ENCODE data around the gene TXNDC11.

Gene TXNDC11

DNA sequence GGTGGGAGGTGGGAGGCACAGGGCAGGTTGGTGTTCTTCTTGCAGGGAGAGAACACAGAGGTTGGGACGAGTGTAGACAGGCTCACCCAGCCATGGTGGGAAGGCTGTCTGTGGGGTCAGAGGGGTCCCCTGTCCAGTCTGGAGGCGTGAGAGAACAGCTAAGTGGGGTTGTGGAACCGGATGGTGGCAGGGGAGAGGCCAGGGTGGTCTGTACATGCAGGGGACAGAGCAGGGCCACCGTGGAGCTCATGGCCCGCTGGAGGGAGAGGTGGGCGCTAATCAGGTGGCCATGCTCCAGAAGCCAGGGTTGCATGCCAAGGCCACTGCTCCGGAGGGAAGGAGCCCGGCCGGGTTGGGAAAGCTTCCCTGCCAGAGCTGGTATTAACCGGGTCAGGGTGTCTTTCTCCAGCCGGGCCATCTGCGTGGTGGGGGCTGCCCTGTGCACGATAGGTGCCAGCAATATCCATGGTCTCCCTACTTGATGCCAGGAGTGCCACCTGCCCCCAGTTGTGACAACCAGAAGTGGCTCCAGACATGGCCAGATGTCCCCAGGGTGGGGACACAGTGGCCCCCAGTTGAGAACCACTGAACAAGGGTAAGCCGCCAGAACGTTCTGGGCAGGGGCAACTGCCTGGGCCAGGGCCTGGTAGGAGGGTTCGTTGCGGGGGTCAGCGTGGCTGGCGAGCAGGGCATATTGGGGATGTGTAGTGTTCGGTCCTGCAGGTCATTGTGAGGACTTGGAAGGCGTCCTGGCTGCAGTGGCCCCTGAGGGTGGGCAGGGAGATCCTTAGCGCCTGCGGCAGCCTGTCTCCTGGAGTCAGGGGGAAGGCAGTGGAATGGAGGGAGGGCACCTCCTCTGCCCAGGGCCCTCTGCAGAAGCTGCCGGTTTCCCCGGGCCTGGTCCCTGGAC lies 69.3 kb downstream of the TXNDC11 start:
- no peak for DNase-seq

DNA sequence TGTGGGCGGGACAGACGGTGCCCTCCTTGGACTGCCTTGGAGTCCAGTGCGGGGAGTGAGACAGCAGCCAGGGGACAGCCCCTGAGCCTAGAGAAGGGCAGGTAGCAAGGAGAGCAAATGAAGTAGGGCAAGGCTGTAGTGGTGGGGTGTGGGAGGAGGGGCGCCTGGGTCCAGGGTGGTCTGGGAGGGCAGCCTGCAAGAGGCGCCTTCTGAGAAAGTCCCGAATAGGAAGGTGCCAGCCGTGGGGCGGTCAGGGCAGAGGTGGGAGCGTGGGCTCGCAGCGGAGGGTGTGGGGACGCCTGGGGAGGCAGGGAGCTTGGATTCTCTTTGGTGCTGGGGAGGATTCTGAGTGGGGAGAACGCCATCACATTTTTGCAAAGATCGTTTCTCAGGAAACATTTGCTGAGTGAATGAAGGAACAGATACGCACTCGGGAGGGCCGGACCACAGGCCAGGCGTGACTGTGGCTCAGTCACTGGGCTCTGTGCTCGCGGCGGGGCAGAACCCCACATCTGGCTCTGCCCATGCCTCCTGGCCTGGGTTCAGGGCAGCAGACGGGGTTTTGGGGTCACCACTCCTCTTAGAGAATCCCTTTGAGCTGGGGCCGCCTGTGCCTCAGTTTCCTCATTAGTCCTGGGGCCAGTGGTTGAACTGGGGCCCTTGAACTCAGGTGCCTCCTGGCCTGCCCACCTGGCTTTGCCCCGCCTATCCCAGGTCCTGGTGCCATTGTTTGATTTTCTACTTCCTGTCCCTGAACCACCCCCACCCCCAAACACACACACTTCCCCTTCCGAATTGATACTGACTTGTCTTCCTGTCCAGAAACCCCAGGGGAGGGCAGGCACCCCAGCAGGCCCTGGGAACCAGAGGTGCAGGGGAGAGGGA lies 70.2 kb downstream of the TXNDC11 start:
- no peak for DNase-seq

DNA sequence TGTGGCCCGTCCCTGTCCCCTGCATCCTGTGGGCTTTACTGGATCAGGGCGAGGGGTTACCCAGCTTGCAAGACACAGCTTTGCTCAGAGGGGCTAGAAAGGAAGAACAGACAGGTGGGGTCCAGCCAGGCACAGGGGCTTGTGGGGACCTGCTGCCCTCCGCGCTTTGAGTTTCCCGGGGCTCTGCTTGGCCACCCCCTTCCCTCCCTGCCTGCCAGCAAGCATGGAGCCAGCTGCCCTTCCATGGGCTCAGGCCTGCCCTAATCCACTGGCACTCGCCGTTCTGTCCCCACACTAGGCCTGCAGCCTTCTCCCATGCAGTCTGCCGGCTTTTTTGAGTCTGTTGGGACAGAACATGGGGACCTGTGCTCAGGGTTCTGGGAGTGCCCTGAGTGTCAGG lies 71.0 kb downstream of the TXNDC11 start:
- no peak for DNase-seq

DNA sequence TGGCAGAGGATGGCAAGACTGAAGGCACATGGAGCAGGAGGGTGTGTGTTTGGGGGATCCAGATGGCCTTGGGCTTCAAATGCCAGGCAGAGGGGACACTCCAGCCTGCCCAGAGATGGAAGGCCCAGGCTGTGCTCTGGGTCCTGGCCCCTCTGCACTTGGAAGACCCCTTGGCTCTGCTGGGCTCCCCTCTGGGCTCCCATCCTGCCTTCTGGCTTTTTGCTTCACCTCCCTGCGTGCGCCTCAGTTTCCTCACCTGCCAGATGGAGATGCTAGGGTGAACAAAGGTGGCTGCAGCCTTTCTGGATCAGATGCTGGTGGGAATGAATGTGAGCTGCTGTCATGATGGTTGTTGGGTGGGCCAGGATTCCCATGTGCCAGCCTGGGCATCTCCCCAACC lies 71.4 kb downstream of the TXNDC11 start:
- no peak for DNase-seq

DNA sequence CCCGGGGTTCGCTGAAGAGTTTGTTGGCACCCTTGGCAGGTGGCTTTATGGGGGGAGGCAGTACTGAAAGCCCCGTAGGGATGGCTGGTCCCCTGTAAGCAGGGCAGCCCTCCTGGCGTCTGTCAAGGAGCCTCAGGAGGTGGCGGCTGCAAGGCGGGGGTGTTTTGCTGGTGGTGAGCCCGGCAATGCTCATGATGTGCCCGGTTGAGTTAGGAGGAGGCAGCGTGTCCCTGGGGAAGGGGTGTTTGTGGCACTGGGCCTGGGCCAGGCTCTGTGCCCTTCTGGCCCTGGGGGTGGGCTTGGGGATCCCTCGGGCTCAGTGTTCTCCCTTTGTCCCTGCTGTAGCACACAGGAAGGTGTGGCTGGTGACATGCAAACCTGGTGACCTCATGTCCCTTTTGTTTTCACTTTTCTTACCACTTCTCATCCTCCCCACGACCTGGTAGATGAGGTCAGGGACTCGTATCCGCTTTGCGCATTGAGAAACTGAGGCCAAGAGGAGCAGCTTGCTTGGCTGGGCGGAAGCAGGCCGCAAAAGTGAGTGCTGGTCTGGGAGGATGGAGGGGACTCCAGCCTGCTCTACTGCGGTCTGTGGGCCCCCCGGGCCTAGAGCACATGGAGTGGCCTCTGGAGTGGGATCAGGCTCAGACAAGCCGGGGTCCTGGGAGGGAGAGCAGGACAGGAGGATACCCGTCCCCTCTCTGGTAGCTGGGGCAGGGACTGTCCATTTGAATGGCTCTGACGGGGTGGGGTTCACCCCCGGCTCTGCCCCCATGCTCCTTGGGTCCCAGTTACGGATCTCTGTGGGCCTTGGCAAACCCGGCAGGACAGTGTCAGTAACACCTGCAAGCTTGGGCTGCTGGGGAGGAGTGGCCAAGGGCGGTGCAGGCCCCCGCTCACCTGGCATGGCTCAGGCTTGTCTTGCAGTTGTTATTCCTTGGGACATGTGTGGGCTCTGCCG lies 72.2 kb downstream of the TXNDC11 start:
- DNase-seq, result no peak

DNA sequence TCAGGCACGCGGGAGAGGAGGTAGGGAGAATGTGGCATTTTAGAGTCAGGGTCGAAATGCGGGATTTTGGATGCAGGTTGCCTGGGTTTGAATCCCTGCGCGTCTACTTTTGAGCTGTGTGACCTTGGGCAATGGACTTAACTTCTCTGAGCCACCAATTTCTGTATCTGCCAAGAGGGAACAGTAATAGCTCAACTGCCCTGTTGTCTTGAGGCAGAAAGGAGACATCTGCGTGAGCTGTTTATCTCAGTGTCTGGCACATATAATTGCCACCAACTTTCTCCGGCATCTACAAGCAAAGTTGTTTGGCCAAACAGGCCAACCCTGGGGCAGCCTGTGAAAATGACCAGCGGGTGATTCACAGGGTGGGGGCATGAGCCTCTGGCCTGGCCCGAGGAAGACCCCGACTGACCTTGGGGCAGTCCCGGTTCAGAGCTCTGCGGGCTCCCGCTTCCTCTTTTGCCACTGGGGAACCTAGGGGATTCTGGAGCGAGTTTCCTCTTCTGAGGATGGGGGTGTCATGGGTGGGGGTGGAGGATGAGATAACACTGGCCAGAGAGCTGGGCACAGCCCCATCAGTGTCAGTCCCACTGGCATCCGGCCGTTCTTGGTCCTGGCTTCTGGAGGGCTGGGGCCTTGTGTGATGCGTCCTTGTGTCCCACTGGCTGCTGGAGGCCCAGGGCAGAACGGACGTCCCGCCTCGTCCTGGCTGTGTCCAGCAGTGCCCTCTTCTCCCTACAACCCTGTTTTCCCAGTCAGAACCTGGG lies 73.1 kb downstream of the TXNDC11 start:
- DNase-seq, result no peak

DNA sequence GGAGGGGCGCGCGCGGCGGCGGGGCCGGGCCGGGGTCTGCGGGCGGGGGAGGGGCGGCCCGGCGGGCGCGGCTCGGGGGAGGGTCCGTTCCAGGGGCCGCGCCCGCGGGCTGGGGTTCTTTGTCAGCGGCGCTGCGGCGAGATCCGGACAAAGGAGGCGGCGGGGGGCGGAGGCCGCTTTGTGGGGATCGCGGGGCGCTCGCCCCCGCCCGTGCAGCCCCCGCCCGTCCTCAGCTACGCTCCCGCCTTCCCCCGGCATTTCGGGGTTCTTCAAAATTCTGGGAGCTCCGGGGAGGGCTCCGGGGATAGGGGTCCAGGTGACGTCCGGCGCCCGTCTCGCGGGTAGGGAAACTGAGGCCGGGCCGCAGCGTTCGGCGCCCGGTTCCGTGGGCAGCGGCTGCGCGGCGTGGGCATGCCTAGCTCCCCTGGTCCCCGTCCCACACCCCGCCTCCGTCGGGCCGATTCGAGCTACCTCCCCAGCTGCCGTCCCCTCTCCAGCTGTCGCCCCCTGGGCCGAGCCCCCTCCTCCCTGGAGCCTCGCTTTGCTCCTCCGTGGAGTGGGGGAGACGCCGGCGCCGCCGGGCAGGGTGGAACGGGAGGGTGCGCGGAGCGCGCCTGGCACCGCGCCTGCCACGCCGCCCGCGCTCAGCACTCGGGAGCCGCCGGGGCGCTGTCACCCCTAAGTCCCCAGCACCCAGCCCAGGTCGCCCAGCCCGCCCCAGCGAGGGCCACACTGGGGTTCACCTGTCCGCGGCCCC lies 73.9 kb downstream of the TXNDC11 start:
- DNase-seq, result no peak

DNA sequence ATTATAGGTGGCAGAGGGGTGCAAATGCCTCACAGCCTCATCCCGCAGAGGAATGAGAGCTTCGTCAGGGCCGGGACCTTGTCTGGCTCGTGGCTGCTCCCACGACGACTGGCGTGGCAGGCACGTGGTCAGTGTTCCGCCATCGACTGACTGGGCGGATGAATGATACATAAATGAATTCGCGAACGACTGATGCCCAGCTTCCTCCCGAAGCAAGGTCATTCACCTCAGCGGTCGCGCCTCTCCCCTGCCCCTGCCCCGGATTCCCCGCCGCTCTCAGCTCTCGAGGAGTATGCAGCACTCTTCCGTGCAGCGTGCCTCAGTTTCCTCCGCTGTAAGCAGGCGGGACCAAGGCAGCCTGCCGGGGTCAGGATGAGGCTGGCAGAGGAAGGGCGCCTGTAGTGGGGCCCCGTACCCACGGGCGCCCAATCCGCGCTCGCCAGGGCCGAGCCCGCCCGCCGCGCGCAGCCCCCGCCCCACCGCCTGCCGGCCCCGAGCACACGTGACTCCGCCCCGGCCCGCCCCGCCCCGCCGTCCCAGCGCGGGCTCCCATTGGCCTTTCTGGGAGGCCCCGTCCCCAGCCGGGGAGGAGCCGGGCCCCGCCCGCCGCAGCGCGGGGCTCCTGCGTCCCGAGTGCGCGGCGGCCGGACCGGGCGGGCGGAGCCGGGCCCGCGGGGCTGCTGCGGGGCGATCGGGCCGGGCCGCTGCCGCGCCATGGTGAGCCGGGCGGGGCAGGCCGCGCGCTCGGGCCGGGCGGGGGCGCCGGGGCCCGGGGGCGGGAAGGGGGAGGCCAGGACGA lies 74.6 kb downstream of the TXNDC11 start, which contains the start of gene SNN:
SNN (plus strand) TSS at position 632 of the 799 bp plus-strand sequence. CDS start 7,605 bp downstream, outside the sequence.
- DNase-seq, result peak; percentile 56 to 68

DNA sequence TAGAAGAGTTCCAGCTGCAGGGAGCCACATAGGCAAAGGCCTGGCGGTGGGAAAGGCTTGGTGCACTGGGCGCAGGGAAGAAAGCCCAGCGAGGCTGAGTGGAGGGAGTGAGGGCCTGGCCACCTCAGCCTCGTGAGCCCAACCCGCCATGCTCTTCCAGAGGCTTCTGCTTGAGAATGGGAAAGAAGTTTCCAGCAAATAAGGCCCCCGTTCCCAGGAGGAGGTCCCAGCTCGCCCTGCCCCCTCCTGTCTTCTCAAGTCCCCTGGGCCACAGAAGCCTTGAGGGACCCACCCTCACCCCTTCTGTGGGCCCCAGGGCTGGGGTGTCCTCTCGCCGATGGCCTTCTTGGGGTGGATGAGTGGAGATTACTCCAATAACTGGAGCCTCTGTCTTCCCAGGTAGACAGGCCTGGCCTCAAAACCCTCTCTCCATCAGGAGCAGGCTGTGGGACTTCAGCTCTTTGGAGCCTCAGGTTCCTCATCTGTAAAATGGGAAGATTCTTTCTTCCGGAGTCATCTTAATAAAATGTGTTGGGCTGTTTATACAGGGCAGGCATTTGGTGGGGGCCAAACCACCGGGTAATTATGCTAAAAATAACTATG lies 75.3 kb downstream of the TXNDC11 start:
- no peak for DNase-seq

DNA sequence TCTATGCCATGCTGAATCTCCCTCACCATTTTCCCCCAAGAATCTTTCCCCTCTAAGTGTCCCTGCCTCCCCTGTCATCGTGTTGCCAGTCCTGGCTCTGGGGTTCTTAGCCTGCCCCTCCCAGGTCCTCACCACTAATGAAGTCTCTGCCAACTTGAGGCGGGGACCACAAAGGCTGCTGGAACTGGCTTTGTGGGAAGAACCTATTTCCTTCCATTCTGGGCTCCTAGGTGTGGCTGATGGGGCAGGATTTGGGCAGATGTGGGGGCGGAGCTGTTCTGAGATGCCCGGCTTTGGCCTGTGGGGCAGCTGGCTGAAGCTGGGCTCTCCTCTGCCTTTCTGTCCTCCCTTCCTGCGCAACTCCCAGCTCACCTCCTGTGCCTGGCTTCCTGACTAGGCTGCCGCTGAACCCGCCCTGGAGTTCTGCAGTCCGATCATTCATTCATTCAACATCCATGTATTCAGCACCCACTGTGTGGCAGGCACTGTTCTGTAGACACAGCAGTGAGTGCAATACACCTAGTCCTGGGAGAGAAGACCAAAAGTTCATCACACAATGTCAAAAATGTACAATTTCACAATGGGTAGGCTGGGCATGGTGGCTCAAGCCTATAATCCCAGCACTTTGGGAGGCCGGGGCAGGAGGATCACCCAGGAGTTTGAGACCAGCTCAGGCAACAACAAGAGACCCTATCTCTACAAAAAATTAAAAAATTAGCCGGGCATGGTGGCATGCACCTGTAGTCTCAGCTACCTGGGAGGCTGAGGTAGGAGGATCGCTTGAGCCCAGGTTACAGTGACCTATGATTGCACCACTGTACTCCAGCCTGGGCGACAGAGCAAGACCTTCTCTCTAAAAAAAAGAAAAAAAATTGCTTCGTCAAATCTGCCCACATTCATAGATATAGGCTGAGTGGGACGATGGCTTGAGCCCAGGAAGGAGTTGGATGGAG lies 76.3 kb downstream of the TXNDC11 start:
- DNase-seq, result no peak

DNA sequence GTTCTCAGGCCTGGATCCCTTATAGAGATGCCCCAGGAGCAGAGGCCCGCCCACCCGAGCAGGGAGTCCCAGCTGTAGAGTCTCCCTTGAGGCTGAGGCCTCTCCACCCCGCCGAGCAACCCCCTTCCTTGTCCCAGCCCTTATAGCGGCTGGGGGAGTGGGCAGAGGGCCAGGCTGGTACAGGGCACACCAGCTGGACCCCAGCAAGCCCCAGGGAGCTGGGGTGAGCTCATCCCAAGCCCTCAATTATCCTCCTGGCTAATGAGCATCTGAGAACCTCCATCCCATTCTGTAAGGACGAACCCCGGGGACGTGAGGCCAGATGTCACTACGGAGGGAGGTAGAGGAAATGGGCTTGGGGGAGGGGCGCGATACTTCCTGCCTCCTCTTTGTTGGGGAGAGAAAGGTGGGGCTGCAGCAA lies 77.6 kb downstream of the TXNDC11 start:
- DNase-seq, result no peak

DNA sequence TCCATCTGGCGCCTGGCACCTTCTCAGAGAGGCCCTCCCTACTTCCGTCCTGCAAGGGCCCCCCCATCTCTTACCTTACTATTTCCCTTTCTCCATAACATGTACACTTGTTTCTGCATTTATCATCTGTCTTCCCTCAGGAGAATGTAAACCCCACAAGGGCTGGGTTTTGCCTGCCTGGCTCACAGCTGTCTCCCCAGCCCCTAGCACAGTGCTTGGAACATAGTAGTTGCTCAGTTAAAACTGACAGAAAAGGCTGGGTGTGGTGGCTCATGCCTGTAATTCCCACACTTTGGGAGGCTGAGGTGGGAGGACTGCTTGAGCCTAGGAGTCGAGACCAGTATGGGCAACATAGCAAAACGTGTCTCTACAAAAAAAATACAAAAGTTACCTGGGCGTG lies 80.1 kb downstream of the TXNDC11 start:
- no peak for DNase-seq

DNA sequence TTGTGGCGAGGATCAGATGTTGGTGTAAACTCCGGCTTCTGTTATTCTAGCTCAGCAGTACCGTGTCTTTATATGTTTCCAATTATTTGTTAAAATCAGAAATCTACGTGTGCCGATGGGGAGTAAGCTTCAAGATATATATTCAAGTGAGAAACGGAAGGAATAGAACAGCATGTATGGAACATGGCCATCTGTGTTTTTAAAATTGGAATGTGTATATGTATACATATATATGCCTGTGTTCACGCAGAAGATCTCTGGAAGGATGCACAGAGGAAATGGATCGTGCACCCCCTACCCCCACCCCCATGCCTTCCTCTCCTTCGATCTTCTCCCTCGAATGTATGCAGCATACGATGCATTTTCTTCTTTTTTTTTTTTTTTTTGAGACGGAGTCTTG lies 82.1 kb downstream of the TXNDC11 start:
- no peak for DNase-seq

DNA sequence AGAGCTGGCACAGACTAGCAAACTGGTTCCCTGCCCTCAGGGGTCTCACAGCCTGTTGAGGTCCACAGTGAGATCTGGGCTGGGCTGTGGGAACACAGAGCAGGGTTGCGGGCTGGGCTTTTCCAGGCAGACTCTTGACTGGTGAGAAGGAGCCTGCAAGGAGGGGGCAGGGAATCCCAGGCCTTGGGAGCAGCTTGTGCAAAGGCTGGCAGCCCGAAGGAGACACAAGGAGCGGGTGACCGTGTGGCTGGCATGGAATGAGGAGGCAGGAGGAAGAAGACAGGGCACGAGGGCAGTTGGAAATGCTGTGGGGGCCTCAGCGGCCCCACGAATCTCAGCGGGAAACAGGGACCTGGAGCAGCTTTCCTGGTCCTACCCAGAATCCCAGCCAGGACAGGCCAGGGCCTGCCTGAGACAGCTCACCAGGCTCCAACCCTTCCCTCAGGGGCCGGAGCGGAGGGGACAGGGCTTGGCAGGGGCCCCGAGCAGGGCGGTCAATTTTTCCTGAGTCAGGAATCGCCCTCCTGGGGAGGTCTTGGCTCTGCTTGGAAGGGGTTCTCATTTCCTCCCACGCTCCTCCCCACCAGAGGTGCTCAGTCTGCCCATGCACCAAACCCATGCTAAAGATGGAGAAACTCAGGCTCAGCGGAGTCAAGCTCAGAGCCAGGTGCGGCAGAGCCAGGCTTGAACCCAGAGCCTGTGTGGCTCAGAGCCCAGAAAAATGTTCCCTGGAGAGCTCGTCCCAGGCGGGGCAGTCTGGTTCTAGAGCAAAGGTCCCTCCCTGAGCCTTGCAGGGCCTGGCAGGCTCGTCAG lies 83.6 kb downstream of the TXNDC11 start:
- DNase-seq, result no peak

DNA sequence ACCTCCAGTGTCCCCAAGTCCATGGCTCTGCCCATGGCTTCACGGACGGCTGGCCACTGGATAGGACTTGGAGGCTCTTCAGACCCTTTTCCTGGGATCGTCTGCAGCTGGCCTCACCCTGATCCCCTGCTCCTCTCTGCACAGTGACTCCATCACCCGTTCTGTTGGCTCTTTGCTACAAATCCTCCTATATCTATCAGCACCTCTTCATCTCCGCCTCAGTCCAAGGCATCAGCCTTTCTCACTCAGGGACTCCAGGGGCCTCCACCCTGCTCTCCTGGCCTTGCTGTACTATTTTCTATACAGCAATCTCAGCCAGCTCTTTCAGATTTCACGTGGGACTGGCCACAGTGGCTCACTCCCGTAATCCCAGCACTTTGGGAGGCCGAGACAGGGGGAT lies 85.1 kb downstream of the TXNDC11 start:
- no peak for DNase-seq

DNA sequence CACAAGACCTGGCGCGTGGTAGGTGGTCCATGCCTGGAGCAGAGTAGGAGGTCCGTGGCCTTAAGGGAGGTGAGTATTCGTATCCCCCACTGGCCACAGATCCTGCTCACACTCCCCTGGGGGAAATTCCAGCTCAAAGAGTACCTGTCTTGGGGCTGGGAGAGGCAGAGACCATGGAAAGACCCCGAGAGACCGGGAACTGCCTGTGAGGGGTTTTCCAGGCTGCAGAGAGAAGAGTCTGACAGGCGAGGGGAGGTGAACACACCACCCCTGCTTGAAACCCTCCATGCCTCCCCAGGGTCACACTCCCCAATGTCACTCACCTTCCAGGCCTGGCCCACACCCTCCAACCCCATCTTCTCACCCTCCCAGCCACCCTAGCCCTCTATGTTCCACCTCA lies 87.0 kb downstream of the TXNDC11 start:
- DNase-seq, result no peak

DNA sequence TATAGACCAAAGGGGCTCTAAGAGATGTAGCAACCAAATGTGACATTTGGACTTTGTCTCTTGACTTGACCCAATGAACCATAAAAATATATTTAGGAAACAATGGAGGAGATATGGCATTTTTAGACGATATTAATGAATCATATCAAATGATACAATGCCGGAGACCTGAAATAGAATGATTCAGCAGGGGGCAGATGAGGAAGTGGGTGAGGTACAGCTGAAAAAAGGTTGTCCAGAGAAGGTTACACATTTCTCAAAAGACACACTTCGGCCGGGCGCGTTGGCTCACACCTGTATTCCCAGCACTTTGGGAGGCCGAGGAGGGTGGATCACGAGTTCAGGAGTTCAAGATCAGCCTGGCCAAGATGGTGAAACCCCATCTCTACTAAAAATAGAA lies 90.9 kb downstream of the TXNDC11 start:
- DNase-seq, result no peak
